ENCODE measurements around the gene TIMM10. TPM values are rescaled to one million over a fixed set of nuclear protein-coding genes. Genes with fewer than 3 reads are reported as not detected.

Gene TIMM10
- total RNA-seq, 1 donor from 2014 or later: 61.0 TPM

GRCh38 chr11:57493507-57494503, 36.7 kb downstream of the TIMM10 start:
- peaks cover 34% of the 10 kb centered on the region for H3K36me3 ChIP-seq
- TF ChIP-seq CTCF (IDR thresholded peaks at IDR 0.05; ENCODE audit: borderline replicate concordance): peak; percentile 92
- DNase-seq: peak; percentile 44
- intact Hi-C loops (cut with micrococcal nuclease): loop anchor here (2.0 kb wide), 1 partner anchor 31 kb away; no protein-coding TSS in a partner anchor
- H3K4me1 ChIP-seq: peaks cover 18% of the 10 kb centered on the region
- no peak overlapping the region for H3K4me3 ChIP-seq
- no peak overlapping the region for H3K27ac ChIP-seq (replicated peaks)
- no peaks in the 10 kb centered on the region for H3K9me3 ChIP-seq (replicated peaks)
- no peaks in the 10 kb centered on the region for H3K27me3 ChIP-seq (ENCODE audit: low read depth)

GRCh38 chr11:57491371-57492061, 39.0 kb downstream of the TIMM10 start:
- TF ChIP-seq CTCF (IDR thresholded peaks at IDR 0.05; ENCODE audit: borderline replicate concordance): peak; percentile 71
- Histone ChIP-seq H3K27me3 (ENCODE audit: low read depth) (no peaks in the 10 kb centered on the region), H3K4me1 (peaks cover 11% of the 10 kb centered on the region), H3K9me3 (replicated peaks) (no peaks in the 10 kb centered on the region), H3K27ac (replicated peaks) (no peak overlapping the region), H3K36me3 (peaks cover 55% of the 10 kb centered on the region), H3K4me3 (no peak overlapping the region)
- peak; percentile 46 for DNase-seq
- intact Hi-C loops (cut with micrococcal nuclease): loop anchor here (2.0 kb wide), 1 partner anchor 33 kb away; no protein-coding TSS in a partner anchor

- intact Hi-C loops (cut with micrococcal nuclease): no loop called here
- H3K36me3 ChIP-seq: peaks cover 57% of the 10 kb centered on the region
Measured at GRCh38 chr11:57490456-57491248, 39.9 kb downstream of the TIMM10 start.

GRCh38 chr11:57487920-57488659, 42.5 kb downstream of the TIMM10 start:
- Histone ChIP-seq H3K27me3 (ENCODE audit: low read depth) (peaks cover 23% of the 10 kb centered on the region), H3K9me3 (replicated peaks) (no peaks in the 10 kb centered on the region), H3K27ac (replicated peaks) (no peak overlapping the region), H3K4me3 (no peak overlapping the region), H3K4me1 (peaks cover 5% of the 10 kb centered on the region), H3K36me3 (peaks cover 72% of the 10 kb centered on the region)
- no peak for TF ChIP-seq CTCF (IDR thresholded peaks at IDR 0.05; ENCODE audit: borderline replicate concordance)
- intact Hi-C loops (cut with micrococcal nuclease): no loop called here
- DNase-seq: no peak

More at GRCh38 chr11:57490456-57491248, 39.9 kb downstream of the TIMM10 start:
- no peak overlapping the region for H3K27ac ChIP-seq (replicated peaks)
- no peaks in the 10 kb centered on the region for H3K9me3 ChIP-seq (replicated peaks)
- DNase-seq: no peak
- peaks cover 11% of the 10 kb centered on the region for H3K4me1 ChIP-seq
- TF ChIP-seq CTCF (IDR thresholded peaks at IDR 0.05; ENCODE audit: borderline replicate concordance): no peak
- H3K27me3 ChIP-seq (ENCODE audit: low read depth): no peaks in the 10 kb centered on the region
- H3K4me3 ChIP-seq: no peak overlapping the region

All from left ventricle myocardium inferior (tissue), 1 donor.